HG03520 (cell line): ENCODE results near the gene ALX4.

Source experiments
- ATAC-seq: cut with Tn5 transposase; IDR thresholded peaks from one replicate; pipeline ENCODE4 v1.9.1; 2021; ENCODE audit warnings: mild to moderate bottlenecking, moderate library complexity; ENCODE audit not compliant: unreplicated experiment

ALX4 gene

DNA sequence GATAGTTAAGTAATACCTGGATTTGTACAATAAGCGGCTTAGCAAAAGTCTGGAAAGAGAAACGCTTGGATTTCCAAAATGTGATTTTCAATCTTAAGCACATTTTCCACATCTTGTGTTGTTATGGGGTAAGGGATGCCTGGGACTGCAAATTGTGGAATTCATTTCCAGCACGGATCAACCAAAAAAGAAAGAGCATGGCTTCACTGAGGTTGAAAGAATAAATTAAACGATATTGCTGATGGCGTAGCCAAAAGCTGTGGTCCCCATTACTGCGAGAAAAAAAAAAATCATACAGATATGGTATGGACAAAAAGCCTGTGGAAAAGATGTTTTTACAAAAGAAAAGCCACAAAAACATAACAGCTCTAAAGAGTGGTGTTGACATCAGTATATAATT is 26.0 kb upstream of the ALX4 start:
- ATAC-seq = no peak

DNA sequence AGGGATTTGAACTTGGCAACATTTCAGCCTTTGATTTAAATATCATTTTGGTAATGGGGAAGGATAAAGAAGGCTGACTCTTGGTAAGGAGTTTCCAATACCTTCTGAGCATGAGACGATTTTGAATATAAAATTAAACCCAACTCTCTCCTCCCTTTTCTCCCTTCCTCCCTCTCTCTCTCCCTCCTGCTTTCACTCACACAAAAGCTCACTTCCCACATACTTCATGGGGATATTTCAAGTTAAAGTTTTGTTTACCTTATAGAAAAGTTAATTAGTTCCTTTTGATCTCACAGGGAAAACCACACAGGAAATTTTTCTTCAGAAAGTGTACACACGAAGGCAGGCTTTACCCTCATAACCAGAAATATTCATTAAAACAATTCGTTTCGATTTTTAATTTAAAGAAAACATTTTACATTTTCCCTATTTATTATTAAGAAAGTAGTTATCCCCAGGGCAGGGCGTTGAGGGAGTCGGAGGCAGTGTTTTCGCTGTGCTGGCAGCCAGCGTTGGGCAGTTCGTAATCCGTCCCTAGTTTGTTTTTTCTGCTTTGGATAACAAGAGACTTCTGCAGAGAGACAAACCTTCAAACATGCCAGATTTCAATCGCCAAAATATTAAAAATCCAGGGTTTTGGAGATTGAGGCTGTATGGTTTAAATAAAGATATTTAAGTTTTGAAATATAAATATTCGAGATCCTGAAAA is 25.3 kb upstream of the ALX4 start:
- ATAC-seq = no peak

DNA sequence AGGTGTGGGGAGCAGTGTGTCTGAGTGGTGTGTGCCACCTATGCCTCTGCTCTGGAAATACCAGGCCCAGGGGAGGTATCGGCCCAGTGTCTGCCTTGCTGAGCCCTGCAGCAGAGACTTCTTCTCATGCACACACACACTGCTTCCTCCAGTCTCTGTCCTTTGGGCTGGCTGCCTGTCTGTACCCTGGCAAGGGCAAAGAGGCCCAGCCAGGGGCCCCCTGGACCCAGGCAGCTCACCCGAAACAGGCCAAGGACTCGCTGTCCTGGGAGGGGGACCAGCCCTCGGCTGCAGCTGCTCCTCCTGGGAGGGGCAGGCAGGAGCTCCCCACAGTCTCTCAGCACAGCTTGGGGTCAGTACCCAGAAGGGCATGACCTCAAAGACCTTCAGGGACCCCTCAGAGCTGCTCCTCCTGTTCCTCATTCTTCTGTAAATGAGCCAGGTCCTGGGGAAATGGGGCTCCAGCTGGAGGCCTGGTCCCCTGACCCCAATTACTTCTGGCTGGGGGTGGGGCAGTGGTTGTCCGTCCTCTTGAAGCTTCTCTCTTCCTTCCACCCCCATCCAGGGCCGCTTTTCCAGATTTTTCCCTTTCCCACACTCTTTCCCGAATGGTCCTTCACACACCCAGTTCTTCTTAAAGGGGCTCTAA is 24.5 kb upstream of the ALX4 start:
- ATAC-seq = no peak

- no peak for ATAC-seq
Observed at GRCh38 chr11:44333271-44334218, 23.6 kb upstream of the ALX4 start.

- ATAC-seq = no peak
Observed at GRCh38 chr11:44332665-44333064, 22.7 kb upstream of the ALX4 start.

DNA sequence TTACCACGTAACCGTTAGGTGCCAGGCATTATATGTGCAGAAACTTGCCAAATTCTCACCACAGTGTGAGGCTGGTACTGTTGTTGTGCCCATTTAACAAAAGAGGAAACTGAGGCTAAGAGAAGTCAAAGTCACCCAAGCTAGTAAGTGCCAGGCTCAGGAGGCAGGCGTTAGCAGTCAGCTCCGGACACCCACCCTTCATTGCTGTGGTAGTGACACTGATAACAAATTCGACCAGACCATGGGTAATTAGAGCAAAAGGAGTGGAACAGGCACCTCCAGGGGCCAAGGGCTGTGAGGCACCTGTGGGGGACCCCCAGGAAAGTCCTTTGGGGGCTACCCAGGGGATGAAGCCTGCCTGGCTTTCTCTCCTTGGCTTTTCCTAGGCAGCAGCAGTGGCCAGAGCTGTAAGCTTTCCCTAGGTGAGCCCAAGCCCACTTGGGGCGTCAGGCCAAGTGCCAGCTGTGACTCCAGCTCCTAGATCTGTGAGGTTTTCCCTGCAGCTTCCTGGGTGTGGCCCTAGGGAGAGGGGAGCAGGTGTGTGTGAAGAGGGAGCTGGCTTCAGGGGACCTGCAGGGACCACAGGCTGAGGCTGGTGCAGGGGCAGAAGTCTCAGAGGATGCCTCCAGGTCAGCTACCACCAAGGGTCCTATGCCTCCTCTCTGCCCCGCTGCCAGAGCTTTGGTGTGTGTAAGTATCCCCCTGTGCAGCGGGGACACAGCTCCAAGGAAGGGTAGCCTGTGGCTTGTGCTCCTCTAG is 19.7 kb upstream of the ALX4 start:
- no peak for ATAC-seq

- ATAC-seq = no peak
Observed at GRCh38 chr11:44328138-44328660, 18.3 kb upstream of the ALX4 start.

GRCh38 chr11:44327730-44328129 is 17.8 kb upstream of the ALX4 start:
- no peak for ATAC-seq

DNA sequence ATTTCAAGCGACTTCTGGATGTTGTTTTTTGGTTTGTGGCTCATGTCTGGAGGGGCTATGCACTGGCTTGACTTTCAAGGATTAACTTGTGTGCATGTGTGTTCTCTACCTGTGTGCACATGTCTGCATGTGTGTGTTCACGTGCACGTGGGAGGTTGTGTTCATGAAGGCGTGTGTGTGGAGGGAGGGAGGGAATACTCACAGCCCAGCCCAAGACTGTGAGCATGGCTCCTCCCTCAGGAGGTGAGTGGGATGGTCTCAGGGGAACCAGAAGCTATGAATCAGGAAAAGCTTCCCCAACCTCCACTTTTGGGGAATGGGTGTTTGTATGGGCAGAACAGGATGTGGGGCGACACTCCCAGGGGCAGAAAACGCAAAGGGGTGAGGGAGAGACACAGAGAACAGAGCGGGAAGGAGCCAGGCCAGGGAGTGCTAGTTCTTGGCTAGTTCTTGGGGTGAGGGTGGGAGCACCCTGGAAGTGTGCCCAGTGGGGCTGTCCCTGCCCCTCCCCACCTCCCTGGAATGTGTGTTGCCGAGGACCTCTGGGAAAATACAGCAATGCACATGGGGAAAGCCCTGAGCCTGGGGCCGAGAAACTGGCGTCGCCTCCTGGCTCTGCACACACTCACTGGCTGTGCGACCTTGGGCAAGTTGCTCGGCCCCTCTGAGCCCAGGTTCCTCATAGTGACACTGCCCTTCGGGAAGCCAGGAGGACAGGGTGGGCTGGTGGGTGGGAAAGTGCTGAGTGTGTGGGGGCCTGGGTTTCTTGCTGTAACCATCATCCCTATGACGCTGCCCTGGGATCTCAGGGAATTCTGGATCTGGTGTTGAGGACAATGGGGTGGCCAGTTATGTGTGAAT is 16.9 kb upstream of the ALX4 start:
- no peak for ATAC-seq

DNA sequence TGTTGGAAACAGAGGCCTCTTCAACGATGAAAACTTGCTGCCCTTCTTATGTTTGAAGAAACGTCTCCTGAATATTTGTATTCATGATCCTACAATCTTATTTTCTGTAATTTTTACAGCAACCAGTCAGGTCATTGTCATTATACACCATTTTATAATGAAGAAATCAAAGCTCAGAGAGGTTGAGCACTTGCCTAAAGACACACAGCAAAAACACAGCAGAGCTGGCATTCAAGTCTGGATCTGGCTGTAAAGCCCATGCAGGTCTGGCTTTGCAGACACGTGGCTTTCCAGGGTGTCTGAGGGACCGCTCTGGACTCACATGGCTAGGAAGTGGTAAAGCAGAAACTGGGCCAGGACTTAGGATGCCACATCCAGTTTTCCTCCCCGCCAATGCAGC is 15.8 kb upstream of the ALX4 start:
- no peak for ATAC-seq

- ATAC-seq = no peak
Observed at GRCh38 chr11:44324749-44325525, 15.0 kb upstream of the ALX4 start.

GRCh38 chr11:44324222-44324621 is 14.3 kb upstream of the ALX4 start:
- ATAC-seq = no peak

DNA sequence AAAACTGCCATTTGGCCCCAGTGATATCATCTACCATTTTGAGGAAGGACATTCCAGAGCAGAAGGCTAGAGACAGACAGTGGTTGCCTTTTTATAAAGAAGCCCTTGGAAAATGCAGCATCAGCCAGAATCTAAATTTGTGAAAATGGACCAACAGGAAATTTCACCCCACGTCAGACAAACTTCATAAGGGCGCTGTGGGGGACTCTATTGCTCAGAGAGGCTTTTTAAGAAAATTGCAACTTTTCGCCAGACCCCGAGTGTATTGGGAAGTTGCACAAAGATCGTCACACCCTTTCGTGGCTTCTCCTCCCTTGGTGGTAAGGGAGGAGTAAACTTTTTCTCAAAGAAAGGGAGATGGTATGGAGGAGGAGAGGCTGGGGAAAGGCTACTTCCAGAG is 12.3 kb upstream of the ALX4 start:
- ATAC-seq = no peak

DNA sequence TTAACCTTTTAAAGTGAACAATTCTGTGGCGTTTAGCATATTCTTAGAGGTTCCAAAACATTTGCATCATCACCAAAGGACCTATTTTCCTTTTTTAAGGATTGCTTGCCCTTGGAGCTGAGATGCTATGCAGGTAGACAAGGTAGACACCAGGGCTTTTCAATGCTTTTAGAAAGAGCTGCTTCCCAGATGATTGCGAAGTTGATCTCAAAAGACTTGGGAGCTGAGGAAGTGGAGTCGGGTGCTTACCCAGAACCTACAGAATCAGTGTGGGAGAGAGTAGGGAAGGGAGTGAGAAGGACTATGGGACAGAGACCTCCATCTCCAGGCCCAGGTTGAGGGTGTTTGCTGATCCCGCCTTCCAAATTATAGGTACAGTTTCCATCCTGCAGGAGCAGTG is 11.1 kb upstream of the ALX4 start:
- no peak for ATAC-seq

DNA sequence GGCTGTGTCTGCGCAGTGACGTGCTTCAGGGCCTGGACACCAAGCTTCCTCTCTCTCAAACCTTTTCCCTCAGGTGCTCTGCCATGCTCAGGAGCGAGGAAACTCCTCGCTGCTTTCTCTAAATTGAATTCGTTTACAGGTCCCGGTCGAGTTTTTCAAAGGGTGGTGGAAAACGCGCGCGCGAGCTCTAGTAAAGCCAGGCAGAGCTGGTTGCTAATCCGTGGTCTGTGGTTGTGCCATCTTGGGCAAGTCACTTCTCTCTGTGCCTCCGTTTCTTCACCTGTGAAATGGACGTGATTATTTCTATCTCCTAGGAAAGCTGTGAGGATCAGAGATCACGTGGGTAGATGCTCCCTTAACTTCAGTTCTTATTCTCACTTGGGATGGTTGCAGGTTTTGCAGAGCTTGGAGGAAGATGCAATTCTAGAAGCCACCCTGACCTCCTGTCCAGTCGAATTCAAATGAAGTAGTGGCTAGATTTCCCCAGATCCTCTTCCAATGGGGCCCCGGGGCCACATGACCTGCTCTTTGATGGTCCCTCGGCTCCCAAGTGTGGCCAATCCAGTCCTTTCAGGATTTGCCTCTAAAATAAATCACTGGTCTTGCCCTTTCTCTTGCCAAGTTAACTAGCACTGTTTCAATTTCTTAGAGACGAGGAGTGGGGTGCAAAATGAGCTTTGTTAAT is 10.5 kb upstream of the ALX4 start:
- no peak for ATAC-seq

DNA sequence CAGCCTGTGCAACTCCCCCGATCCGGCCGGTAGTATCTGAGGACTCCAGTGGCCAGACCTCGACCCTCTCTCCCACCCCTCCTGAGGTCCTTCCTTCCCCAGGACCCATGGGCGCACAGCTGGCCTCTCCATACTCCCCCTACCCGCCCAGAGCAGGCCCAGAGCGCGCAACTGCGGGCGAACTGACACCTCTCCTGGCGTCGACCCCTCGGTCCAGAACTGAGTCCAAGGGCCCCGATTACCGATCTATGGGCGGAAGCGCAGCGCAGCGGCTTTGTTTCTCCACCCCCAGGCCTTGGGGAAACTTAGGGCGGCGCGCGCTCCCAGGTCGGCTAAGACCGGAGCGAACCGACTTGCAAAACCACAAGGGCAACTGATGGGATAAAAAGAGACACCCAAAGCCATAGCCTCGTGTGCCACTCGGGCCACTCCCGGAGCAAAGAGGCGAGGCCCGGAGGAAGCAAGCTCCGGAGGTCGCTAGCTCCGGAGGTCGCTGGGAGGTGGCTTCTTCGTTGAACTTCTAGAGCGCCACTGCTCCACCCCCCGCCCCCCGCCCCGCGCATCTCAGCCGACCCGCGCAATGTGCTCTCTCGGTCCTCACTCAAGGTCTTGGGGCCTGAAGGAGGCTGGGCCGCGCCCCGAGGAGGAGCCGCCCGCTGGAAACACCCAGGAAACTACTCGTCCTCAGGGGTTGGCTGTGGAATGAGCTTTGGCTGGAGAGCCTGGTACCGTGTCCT is 9.8 kb upstream of the ALX4 start:
- ATAC-seq = no peak

- no peak for ATAC-seq
Observed at GRCh38 chr11:44319170-44319551, 9.2 kb upstream of the ALX4 start.

GRCh38 chr11:44318369-44318768 is 8.4 kb upstream of the ALX4 start:
- ATAC-seq = no peak
